Kidney glomerular epithelial cell (primary cell): ENCODE measurements around the gene CUX1.
A peak's percentile ranks its signal among the peaks of the same experiment; 100 is the strongest.

ENCODE experiments used
- DNase-seq: peaks from one replicate; lab custom pipeline; 2025; lab: John Stamatoyannopoulos, UW

CUX1 gene

GRCh38 chr7:102272075-102272916 lies 454.9 kb downstream of the CUX1 start:
- DNase-seq = peak; percentile 61

GRCh38 chr7:102272917-102273748 lies 455.7 kb downstream of the CUX1 start:
- no peak for DNase-seq

- DNase-seq = peak; percentile 55
Observed at GRCh38 chr7:102273749-102274712, 456.6 kb downstream of the CUX1 start.

DNA sequence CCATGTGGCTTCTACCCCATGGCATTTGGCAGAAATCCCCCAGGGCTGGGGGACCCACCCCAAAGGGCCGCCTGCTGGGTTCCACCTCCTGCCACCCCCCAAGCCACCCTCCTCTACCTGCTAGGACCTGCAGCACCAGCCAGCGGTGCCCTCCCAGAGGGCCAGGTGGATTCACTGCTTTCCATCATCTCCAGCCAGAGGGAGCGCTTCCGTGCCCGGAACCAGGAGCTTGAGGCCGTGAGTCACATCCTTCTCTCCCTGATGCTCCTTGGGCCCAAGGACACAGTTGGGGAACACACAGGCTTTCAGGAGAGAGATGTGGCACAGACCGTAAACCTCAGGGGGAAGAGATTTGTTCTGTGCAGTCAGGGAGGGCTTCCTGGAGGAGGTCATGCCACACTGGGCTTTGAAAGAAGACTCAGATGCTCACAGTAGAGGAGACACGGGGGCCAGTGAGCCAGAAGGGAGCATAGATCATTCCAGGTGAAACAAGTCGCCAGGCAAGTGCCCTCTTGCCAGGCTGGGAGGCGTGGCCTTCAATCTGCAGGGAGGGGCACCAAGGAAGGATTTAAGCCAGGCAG lies 457.8 kb downstream of the CUX1 start:
- no peak for DNase-seq

- no peak for DNase-seq
Observed at GRCh38 chr7:102277901-102278300, 460.5 kb downstream of the CUX1 start.

- no peak for DNase-seq
Observed at GRCh38 chr7:102279537-102280400, 462.3 kb downstream of the CUX1 start.

GRCh38 chr7:102280521-102280920 lies 463.1 kb downstream of the CUX1 start:
- no peak for DNase-seq

DNA sequence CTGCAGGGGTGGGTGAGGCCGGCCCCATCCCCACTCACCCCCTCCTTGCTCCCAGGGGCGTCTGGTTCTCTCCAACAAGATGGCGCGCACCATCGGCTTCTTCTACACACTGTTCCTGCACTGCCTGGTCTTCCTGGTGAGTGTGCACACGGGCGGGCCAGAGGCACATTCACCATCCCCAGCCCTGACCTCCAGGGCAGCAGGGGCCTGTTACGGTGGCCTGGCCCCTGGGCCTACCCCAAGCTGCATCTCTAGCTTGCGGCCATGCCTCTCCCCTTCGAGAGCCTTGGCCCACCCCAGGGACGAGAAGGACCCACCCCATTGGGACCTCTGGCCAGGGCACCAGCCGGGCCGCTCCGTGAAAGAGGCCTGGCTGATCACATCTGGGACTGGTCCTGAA lies 464.4 kb downstream of the CUX1 start:
- DNase-seq = no peak

- DNase-seq = no peak
Observed at GRCh38 chr7:102282465-102283362, 465.3 kb downstream of the CUX1 start.

GRCh38 chr7:102283477-102284189 lies 466.2 kb downstream of the CUX1 start:
- DNase-seq = no peak

DNA sequence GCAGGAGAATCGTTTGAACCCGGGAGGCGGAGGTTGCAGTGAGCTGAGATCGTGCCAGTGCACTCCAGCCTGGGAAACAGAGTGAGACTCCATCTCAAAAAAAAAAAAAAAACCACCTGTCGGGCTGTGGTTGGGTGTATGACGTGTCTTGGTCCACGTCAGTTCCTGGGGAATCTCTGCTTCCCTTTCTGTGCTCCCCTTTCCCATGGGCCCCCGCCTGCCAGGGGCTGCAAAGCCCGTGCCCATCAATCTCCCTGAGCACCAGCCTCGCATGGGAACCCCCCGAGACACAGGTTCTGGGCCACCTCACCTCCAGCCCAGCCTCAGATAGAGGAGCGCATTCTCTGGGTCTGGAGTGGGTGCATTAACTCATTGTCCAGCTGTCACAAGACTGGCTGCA lies 467.0 kb downstream of the CUX1 start:
- no peak for DNase-seq

GRCh38 chr7:102284891-102285539 lies 467.6 kb downstream of the CUX1 start:
- no peak for DNase-seq

DNA sequence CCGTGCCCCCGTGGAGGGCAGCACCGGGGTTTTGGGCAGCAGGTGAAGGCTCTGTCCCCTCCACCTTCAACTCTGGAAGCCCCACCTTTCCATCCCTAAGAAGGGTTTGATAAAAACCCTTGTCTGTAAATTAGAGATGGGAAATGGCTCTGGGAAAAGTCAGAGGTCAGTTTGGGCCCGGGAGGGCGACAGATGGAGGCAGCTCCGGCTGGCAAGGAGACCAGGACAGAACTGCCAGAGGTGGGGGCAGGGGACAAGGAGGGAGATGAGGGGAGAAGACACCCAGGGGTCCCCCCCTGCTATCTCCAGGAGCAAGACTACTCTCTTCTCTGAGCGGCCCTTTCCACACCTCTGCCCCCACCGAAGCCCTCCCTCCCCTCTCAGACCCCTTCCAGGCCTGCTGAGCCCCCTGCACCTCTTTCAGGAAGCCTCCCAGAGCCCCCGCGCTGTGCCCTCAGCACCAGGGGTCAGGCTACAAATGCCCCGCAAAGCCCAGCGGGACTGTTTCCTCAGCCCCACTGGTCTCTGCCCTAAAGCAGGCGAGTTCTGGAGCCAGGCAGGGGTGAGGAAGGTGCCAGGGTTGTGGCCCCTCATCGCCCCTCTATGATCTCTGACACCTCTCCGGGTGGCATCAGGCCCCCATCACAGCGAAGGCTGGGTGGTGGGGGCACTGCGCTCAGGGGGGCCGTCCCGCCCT lies 468.3 kb downstream of the CUX1 start:
- DNase-seq = no peak

DNA sequence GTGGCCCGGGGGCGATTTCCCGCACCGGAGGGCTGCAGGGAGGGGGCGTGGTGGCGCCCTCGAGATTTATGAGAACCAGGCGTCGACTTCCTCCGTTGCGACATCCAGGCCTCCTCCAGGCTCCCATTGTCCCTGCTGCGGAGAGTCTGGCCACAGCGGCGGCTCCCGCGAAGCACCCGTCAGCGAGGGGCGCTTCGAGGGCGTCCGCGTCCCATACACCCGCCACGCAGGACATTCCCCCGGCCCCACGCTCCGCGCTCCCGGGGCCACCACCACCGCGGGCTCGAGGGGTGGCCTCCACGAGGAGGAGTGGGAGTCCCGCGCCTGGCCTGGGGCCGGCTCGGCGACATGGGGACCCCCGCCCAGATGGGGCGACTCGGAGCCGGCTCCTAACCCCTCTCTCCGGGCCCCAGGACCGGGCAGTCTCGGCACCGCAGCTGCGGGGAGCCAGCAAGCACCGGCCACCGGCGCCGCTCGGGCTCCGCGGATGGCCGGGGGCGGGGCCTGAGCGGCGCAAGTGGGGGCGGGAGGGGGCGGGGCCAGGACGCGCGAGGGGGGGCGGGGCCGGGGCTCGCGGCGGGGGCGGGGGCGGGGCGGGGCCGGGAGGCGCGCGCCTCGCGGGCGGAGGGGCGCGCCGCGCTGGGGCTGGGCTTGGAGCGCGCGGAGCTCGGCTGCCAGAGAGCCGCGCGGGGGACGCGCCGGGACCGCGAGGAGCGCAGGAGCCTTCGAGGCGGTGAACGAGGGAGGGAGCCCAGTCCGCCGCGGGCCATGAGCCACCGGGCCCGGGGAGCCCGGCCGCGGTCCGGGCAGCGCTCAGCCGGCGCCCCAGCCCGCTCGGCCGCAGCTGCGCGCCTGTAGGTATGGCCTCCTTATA lies 469.0 kb downstream of the CUX1 start, which contains the start of gene SH2B2:
SH2B2 (plus strand) TSS at position 632 of the 874 bp plus-strand sequence. CDS start 13,683 bp downstream, outside the sequence.
- DNase-seq = no peak

GRCh38 chr7:102287111-102287980 lies 469.9 kb downstream of the CUX1 start:
- DNase-seq = no peak

DNA sequence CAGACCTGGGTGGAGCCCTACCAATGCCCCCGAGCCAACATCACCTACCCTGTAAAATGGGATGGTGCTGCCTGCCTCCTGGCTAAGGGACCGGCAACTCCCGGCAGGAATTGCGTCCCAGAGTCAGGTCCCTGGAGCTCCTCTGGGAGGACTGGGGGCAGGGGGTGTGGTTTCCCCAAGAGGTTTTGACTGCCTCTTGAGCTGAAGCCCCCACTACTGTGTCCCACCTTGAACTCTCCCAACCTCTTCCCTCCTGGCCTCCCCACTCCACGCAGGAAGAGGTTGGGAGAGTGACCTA lies 470.5 kb downstream of the CUX1 start:
- DNase-seq = no peak
